ENCODE results near the gene EN1. TPM values are rescaled to one million over a fixed set of nuclear protein-coding genes. Genes with fewer than 3 reads are reported as not detected.

The EN1 gene
- total and polyA plus RNA-seq, 2 experiments from 2014 or later, result 0.21 to 0.24 TPM

DNA sequence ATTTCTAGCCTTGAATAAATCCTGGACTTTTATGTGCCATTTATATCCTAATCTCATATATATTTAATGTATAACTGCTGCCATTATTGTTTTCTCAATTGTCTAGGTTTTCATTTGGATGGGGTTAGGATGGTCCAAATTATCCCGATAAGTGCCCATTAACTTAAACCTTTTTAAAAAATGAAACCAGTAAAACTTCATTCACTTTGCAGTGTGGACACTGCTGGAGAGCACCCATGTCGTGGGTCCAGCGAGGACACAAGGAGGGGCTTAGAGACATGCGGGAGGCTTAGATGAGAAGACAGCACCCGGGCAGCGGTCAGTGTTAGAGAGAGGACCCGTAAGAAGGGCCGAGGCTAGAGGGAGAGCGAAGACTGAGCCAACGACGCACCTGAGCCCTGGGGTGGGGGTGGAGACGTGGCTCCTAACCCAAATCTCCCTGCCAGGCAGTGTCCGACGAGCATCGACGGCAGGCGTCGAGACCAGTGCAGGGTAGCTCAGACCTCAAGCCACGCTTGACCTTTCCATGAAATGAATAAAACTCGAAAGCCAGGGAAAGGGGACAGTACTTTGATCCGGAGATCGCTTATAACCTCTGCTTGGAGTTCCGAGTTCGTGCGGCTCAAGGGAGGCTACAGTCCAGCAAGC, 9.0 kb upstream of the EN1 start:
- H3K4me3 ChIP-seq, result peak overlapping the region; percentile 60
- TF ChIP-seq EZH2phosphoT487 (IDR thresholded peaks at IDR 0.05; ENCODE audit: unreplicated experiment) (no peak), EZH2 (IDR thresholded peaks at IDR 0.05; ENCODE audit: low read depth, unreplicated experiment) (peak; percentile 91), NANOG (IDR thresholded peaks at IDR 0.05; ENCODE audit: borderline replicate concordance) (no peak), CTCF (conservative IDR thresholded peaks at IDR 0.05; ENCODE audit: low read depth in 2 of 2) (no peak)
- H3F3A ChIP-seq (replicated peaks; ENCODE audit: low read depth), result peaks cover 8% of the 10 kb centered on the region; the same call in 1 of the 2 replicates
- H3K9me2 ChIP-seq (ENCODE audit: insufficient read depth), result no peaks in the 10 kb centered on the region
- H3K27me3 Mint-ChIP-seq (ENCODE audit: insufficient read depth, low read depth, poor library complexity), result peaks cover 100% of the 10 kb centered on the region
- H4K20me1 ChIP-seq (replicated peaks; ENCODE audit: insufficient read depth), result peaks cover 9% of the 10 kb centered on the region; the same call in 1 of the 2 replicates
- ATAC-seq, result no peak; the same call in 2 of the 3 replicates
- H3K27ac Mint-ChIP-seq, result no peak overlapping the region
- H3K27ac ChIP-seq (ENCODE audit: low read depth), result no peak overlapping the region
- H3K36me3 Mint-ChIP-seq (ENCODE audit: low read depth), result no peaks in the 10 kb centered on the region; the same call in 2 of the 3 replicates
- no peak for DNase-seq (ENCODE audit: low spot score)
- peaks cover 57% of the 10 kb centered on the region for H3K4me1 Mint-ChIP-seq
- H3K4me2 ChIP-seq, result peak overlapping the region; percentile 86; the same call in 1 of the 2 replicates
- peaks cover 82% of the 10 kb centered on the region for H3K4me1 ChIP-seq (ENCODE audit: insufficient read depth)
- H3K9me3 Mint-ChIP-seq, result peaks cover 4% of the 10 kb centered on the region
- H3K4me3 Mint-ChIP-seq, result peak overlapping the region; percentile 58
- peaks cover 100% of the 10 kb centered on the region for H3K27me3 ChIP-seq (ENCODE audit: insufficient read depth)
- H2AFZ ChIP-seq, result no peak overlapping the region
- H3K79me2 ChIP-seq (replicated peaks; ENCODE audit: insufficient read depth), result no peaks in the 10 kb centered on the region
- no peaks in the 10 kb centered on the region for H3K36me3 ChIP-seq (ENCODE audit: insufficient read depth)

DNA sequence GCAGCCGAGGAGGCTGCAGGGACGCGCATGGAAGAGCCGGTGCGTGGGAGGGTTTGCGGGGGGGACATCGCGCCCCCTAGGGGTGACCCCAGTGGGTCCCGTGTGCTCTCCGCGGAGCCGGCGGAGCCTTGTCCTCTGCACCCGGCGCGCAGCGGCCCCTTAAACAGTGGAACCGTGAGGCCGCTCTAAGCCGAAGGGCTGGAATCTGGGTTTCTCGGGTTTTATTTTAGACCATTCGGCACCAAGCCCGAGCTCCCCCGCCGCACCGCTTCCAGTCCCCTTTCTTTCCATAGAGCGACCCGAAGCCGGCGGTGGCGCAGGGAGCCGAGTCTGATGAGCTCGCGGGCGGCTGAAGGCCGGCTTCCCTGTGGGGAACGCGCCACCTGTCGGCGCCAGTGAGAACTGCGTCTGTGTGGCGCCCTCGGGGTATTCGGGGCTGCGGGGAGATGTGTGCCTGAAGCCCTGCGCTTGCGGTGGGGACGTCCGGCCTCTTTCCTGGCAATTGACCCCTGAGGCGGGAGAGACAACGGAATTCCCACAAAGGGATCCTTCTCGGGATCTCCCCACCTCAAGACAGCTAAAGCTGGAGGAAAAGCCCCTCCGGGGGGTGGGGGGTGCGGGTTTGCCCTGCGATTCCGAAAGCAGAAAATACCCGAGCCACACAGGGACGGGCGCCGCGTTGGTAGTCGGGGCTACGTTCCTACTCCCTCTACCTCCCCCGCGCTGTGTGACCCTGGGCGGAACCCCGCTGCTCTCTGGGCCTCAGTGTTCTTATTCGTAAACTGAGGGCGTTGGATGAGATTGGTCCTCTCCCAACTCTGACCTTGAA, 8.2 kb upstream of the EN1 start:
- peaks cover 13% of the 10 kb centered on the region for H4K20me1 ChIP-seq (replicated peaks; ENCODE audit: insufficient read depth)
- peaks cover 14% of the 10 kb centered on the region for H3F3A ChIP-seq (replicated peaks; ENCODE audit: low read depth)
- H3K36me3 ChIP-seq (ENCODE audit: insufficient read depth), result no peaks in the 10 kb centered on the region
- H3K4me1 Mint-ChIP-seq, result peaks cover 60% of the 10 kb centered on the region
- peak overlapping the region; percentile 64 for H3K4me3 Mint-ChIP-seq
- H3K9me3 Mint-ChIP-seq, result peaks cover 8% of the 10 kb centered on the region
- ATAC-seq (peak; percentile 52), DNase-seq (ENCODE audit: low spot score) (peak; percentile 94)
- TF ChIP-seq JUNB (IDR thresholded peaks at IDR 0.05; ENCODE audit: unreplicated experiment) (no peak), CTCF (conservative IDR thresholded peaks at IDR 0.05; ENCODE audit: low read depth in 2 of 2) (peak; percentile 71 to 93), EZH2 (IDR thresholded peaks at IDR 0.05; ENCODE audit: low read depth, unreplicated experiment) (peak; percentile 78), EZH2phosphoT487 (IDR thresholded peaks at IDR 0.05; ENCODE audit: unreplicated experiment) (peak; percentile 76)
- H3K27ac ChIP-seq (ENCODE audit: low read depth), result no peak overlapping the region
- no peak overlapping the region for H3K27ac Mint-ChIP-seq
- no peaks in the 10 kb centered on the region for H3K9me2 ChIP-seq (ENCODE audit: insufficient read depth)
- peaks cover 100% of the 10 kb centered on the region for H3K27me3 Mint-ChIP-seq (ENCODE audit: insufficient read depth, low read depth, poor library complexity)
- H3K4me1 ChIP-seq (ENCODE audit: insufficient read depth), result peaks cover 84% of the 10 kb centered on the region
- H3K4me3 ChIP-seq, result peak overlapping the region; percentile 60
- H3K79me2 ChIP-seq (replicated peaks; ENCODE audit: insufficient read depth), result no peaks in the 10 kb centered on the region
- peak overlapping the region; percentile 56; the same call in 1 of the 2 replicates for H2AFZ ChIP-seq
- H3K4me2 ChIP-seq, result peak overlapping the region; percentile 86
- peaks cover 100% of the 10 kb centered on the region for H3K27me3 ChIP-seq (ENCODE audit: insufficient read depth)
- H3K36me3 Mint-ChIP-seq (ENCODE audit: low read depth), result peaks cover 2% of the 10 kb centered on the region; the same call in 1 of the 3 replicates

Measured in GM23338 (cell line).